ENCODE measurements around the gene HSPB6.
"Not testable (repeated sequence)": the region's sequence is repeated elsewhere in the genome, so short reads cannot be mapped to it uniquely, and the experiment has no call there.

HSPB6 gene

GRCh38 chr19:35756377-35757230 lies at the start of gene HSPB6:
Gene HSPB6 (minus strand): TSS chr19:35757029. CDS start chr19:35757008, 21 bp downstream.
- DNase-seq (ENCODE audit: low read depth) = no peak

- no peak for DNase-seq (ENCODE audit: low read depth)
Measured at GRCh38 chr19:35806597-35806996, 49.8 kb upstream of the HSPB6 start.

GRCh38 chr19:35805526-35806102 lies 48.8 kb upstream of the HSPB6 start:
- no peak for DNase-seq (ENCODE audit: low read depth)

- no peak for DNase-seq (ENCODE audit: low read depth)
Measured at GRCh38 chr19:35801828-35802227, 45.0 kb upstream of the HSPB6 start.

- no peak for DNase-seq (ENCODE audit: low read depth)
Measured at GRCh38 chr19:35797663-35798062, 40.8 kb upstream of the HSPB6 start.

GRCh38 chr19:35796645-35797542 lies 40.1 kb upstream of the HSPB6 start:
- no peak for DNase-seq (ENCODE audit: low read depth)

- not testable (repeated sequence) for DNase-seq (ENCODE audit: low read depth)
Measured at GRCh38 chr19:35795564-35795963, 38.7 kb upstream of the HSPB6 start.

- DNase-seq (ENCODE audit: low read depth) = no peak
Measured at GRCh38 chr19:35793381-35794165, 36.7 kb upstream of the HSPB6 start.

- DNase-seq (ENCODE audit: low read depth) = no peak
Measured at GRCh38 chr19:35792888-35793287, 36.1 kb upstream of the HSPB6 start.

- DNase-seq (ENCODE audit: low read depth) = no peak
Measured at GRCh38 chr19:35792312-35792711, 35.5 kb upstream of the HSPB6 start.

- DNase-seq (ENCODE audit: low read depth) = no peak
Measured at GRCh38 chr19:35791814-35792279, 35.0 kb upstream of the HSPB6 start.

GRCh38 chr19:35790981-35791813 lies 34.4 kb upstream of the HSPB6 start:
- DNase-seq (ENCODE audit: low read depth) = no peak

GRCh38 chr19:35789978-35790944 lies 33.4 kb upstream of the HSPB6 start:
- no peak for DNase-seq (ENCODE audit: low read depth)

- no peak for DNase-seq (ENCODE audit: low read depth)
Measured at GRCh38 chr19:35789195-35789977, 32.6 kb upstream of the HSPB6 start.

GRCh38 chr19:35788205-35788960 lies 31.6 kb upstream of the HSPB6 start:
- DNase-seq (ENCODE audit: low read depth) = no peak

GRCh38 chr19:35787227-35787799 lies 30.5 kb upstream of the HSPB6 start:
- DNase-seq (ENCODE audit: low read depth) = no peak
